ENCODE results near the gene LZTR1.

LZTR1 gene

DNA sequence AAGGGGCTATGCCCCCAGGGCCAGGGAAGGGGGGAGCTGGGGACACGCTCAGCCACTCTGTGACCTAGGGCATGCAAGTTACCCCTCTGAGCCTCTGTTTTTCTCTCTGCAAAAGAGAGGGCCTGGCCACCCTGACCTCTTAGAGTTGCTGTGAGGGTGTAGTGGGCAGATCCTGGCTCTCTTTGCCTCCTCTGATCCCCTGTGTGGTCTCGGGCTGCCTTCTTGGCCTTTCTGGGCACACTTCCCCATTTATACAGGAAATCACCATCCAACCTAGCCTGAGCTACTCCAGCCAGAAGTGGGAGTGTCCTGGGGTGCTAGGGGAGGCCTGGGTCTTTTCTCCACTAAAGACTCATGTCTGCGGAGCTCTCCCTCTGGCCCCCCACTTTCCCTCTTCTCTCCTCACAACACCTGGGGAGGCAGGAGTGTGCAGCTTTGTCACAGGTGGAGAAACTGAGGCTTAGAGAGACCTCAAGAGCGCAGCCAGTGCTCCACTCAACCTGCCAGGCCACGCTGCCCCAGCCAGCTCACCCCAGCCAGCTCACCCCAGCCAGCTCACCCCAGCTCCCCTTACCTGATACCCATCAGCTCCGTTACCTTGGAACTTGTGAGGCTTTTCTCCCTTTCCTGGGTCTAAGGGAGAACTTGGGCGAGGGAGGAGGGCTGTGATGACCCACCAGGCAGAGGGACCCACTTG is 13.7 kb upstream of the LZTR1 start:
- TF ChIP-seq CEBPB (IDR thresholded peaks at IDR 0.05) (no peak), TAF1 (IDR thresholded peaks at IDR 0.05; ENCODE audit: low read depth) (no peak), NFIC (IDR thresholded peaks at IDR 0.05) (no peak), TCF12 (IDR thresholded peaks at IDR 0.05; ENCODE audit: low read depth) (no peak), ZBTB7A (IDR thresholded peaks at IDR 0.05; ENCODE audit: low read depth) (no peak), TEAD4 (IDR thresholded peaks at IDR 0.05) (no peak), CREB1 (IDR thresholded peaks at IDR 0.05; ENCODE audit: low read depth) (no peak), YY1 (IDR thresholded peaks at IDR 0.05; ENCODE audit: low read depth) (no peak), EP300 (IDR thresholded peaks at IDR 0.05; ENCODE audit: borderline replicate concordance) (no peak), EGR1 (IDR thresholded peaks at IDR 0.05) (no peak), FOXM1 (IDR thresholded peaks at IDR 0.05; ENCODE audit: borderline replicate concordance, low read depth) (no peak), RAD21 (IDR thresholded peaks at IDR 0.05; ENCODE audit: low read depth) (no peak)
- TF ChIP-seq, protein P1, sequence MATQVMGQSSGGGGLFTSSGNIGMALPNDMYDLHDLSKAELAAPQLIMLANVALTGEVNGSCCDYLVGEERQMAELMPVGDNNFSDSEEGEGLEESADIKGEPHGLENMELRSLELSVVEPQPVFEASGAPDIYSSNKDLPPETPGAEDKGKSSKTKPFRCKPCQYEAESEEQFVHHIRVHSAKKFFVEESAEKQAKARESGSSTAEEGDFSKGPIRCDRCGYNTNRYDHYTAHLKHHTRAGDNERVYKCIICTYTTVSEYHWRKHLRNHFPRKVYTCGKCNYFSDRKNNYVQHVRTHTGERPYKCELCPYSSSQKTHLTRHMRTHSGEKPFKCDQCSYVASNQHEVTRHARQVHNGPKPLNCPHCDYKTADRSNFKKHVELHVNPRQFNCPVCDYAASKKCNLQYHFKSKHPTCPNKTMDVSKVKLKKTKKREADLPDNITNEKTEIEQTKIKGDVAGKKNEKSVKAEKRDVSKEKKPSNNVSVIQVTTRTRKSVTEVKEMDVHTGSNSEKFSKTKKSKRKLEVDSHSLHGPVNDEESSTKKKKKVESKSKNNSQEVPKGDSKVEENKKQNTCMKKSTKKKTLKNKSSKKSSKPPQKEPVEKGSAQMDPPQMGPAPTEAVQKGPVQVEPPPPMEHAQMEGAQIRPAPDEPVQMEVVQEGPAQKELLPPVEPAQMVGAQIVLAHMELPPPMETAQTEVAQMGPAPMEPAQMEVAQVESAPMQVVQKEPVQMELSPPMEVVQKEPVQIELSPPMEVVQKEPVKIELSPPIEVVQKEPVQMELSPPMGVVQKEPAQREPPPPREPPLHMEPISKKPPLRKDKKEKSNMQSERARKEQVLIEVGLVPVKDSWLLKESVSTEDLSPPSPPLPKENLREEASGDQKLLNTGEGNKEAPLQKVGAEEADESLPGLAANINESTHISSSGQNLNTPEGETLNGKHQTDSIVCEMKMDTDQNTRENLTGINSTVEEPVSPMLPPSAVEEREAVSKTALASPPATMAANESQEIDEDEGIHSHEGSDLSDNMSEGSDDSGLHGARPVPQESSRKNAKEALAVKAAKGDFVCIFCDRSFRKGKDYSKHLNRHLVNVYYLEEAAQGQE (IDR thresholded peaks at IDR 0.05; ENCODE audit: low read depth): no peak
- TF ChIP-seq, protein P2, sequence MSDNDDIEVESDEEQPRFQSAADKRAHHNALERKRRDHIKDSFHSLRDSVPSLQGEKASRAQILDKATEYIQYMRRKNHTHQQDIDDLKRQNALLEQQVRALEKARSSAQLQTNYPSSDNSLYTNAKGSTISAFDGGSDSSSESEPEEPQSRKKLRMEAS (IDR thresholded peaks at IDR 0.05): no peak
- TF ChIP-seq, protein P3, sequence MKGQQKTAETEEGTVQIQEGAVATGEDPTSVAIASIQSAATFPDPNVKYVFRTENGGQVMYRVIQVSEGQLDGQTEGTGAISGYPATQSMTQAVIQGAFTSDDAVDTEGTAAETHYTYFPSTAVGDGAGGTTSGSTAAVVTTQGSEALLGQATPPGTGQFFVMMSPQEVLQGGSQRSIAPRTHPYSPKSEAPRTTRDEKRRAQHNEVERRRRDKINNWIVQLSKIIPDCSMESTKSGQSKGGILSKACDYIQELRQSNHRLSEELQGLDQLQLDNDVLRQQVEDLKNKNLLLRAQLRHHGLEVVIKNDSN (IDR thresholded peaks at IDR 0.05): no peak

DNA sequence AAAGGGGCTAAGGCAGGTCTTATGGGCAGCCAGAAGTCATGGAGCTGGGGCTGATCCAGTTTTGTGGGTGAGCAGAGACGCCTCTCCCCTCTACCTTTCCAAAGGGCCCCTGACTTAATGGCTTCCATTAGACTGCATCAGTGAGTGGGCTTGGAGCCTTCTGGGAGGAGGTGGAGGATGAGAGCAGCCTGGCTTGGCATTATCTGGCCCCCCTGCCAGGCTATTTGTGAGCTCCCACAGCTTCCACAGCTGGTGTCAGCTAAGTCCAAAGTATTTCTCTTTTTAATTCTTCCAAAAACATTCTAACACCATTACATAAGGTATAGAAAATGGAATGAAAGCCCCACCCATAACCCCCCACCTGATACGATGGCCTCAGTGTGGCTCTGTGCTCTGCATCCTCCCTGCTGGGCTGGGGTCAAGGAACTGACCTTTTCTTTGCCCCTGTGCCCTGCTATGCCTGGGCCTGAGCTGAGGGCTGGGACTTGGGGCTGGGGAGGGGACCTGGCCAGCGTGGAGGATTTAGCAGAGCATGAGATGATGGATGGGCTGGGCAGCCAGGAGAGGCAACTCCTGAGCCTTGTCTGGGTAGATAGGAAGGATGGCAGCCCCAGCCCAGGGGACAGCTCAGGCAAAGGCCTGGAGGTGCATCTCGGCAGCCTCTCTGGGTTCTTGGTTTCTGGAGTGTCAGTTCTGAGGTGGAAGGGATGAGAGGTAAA is 11.0 kb upstream of the LZTR1 start:
- TF ChIP-seq EP300 (IDR thresholded peaks at IDR 0.05; ENCODE audit: borderline replicate concordance) (no peak), CEBPB (IDR thresholded peaks at IDR 0.05) (no peak), FOXM1 (IDR thresholded peaks at IDR 0.05; ENCODE audit: borderline replicate concordance, low read depth) (no peak), NFIC (IDR thresholded peaks at IDR 0.05) (no peak), TAF1 (IDR thresholded peaks at IDR 0.05; ENCODE audit: low read depth) (no peak), EGR1 (IDR thresholded peaks at IDR 0.05) (no peak), TCF12 (IDR thresholded peaks at IDR 0.05; ENCODE audit: low read depth) (no peak), RAD21 (IDR thresholded peaks at IDR 0.05; ENCODE audit: low read depth) (no peak), TEAD4 (IDR thresholded peaks at IDR 0.05) (no peak), ZBTB7A (IDR thresholded peaks at IDR 0.05; ENCODE audit: low read depth) (no peak), CREB1 (IDR thresholded peaks at IDR 0.05; ENCODE audit: low read depth) (no peak)
- TF ChIP-seq, protein P2 (IDR thresholded peaks at IDR 0.05): no peak
- TF ChIP-seq, protein P3 (IDR thresholded peaks at IDR 0.05): no peak

DNA sequence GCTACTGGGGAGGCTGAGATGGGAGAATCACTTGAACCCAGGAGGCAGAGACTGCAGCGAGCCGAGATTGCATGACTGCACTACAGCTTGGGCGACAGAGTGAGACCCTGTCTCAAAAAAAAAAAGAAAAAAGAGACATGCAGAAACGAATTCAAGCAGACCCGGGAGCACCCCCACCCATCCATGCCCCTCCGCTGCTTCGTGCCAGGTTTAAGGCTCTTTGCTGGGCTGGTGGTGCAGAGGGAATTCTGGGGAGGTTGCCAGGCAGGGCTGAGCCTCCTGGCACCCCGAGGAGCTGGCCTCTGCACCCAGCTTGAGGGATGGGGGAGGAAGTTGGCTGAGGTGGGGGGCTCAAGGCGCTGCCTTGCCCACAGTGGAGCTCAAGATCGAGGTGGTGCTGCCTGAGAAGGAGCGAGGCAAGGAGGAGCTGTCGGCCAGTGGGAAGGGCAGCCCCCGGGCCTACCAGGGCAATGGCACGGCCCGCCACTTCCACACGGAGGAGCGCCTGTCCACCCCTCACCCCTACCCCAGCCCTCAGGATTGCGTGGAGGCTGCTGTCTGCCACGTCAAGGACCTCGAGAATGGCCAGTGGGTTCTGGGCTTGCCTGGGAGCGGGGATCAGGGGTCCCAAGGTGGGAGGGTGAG is 9.0 kb upstream of the LZTR1 start:
- TF ChIP-seq TEAD4 (IDR thresholded peaks at IDR 0.05): no peak
- TF ChIP-seq FOXM1 (IDR thresholded peaks at IDR 0.05; ENCODE audit: borderline replicate concordance, low read depth): no peak
- TF ChIP-seq TAF1 (IDR thresholded peaks at IDR 0.05; ENCODE audit: low read depth): no peak
- no peak for TF ChIP-seq ZBTB7A (IDR thresholded peaks at IDR 0.05; ENCODE audit: low read depth)
- TF ChIP-seq, protein P2 (IDR thresholded peaks at IDR 0.05): no peak
- TF ChIP-seq, protein P3 (IDR thresholded peaks at IDR 0.05): no peak
- no peak for TF ChIP-seq EGR1 (IDR thresholded peaks at IDR 0.05)
- no peak for TF ChIP-seq TCF12 (IDR thresholded peaks at IDR 0.05; ENCODE audit: low read depth)
- TF ChIP-seq NFIC (IDR thresholded peaks at IDR 0.05): no peak
- no peak for TF ChIP-seq CEBPB (IDR thresholded peaks at IDR 0.05)
- no peak for TF ChIP-seq RAD21 (IDR thresholded peaks at IDR 0.05; ENCODE audit: low read depth)
- TF ChIP-seq YY1 (IDR thresholded peaks at IDR 0.05; ENCODE audit: low read depth): no peak

DNA sequence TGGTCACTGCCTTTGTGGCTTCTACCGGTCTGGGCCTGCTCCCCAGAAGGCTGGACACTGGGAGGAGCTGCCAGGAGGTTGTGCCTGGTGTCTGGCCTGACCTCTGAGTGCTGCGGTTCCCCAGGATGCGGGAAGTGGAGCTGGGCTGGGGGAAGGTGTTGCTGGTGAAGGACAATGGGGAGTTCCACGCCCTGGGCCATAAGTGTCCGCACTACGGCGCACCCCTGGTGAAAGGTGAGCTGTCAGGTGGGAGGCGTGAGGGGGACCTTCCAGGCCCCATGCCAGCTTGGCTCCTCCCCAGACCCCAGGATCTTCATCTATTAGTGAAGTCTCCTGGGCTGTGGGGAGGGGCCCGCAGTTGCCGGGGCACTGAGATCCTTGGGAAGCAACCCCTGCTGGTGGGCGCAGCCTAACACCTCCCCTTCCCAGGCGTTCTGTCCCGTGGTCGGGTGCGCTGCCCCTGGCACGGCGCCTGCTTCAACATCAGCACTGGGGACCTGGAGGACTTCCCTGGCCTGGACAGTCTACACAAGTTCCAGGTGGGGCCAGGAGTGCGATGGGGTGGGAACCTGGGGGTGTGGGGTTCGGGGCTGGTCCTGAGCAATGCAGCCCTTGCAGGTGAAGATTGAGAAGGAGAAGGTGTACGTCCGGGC is 8.3 kb upstream of the LZTR1 start:
- TF ChIP-seq CREB1 (IDR thresholded peaks at IDR 0.05; ENCODE audit: low read depth) (no peak), TEAD4 (IDR thresholded peaks at IDR 0.05) (no peak), EP300 (IDR thresholded peaks at IDR 0.05; ENCODE audit: borderline replicate concordance) (no peak), TCF12 (IDR thresholded peaks at IDR 0.05; ENCODE audit: low read depth) (no peak), ZBTB7A (IDR thresholded peaks at IDR 0.05; ENCODE audit: low read depth) (0 out of 2 replicates have a peak, but pooled peaks have one; percentile 36), EGR1 (IDR thresholded peaks at IDR 0.05) (no peak), FOXM1 (IDR thresholded peaks at IDR 0.05; ENCODE audit: borderline replicate concordance, low read depth) (no peak)
- TF ChIP-seq, protein P1 (IDR thresholded peaks at IDR 0.05; ENCODE audit: low read depth): no peak
